Fibroblast of pulmonary artery (primary cell): ENCODE data around the gene GRIPAP1.
A peak's percentile ranks its signal among the peaks of the same experiment; 100 is the strongest.

Experiments used
- DNase-seq: peaks from one replicate; pipeline ENCODE4 v3.0.0-alpha.2; 2010; ENCODE audit warnings: low read depth
- H3K4me3 ChIP-seq: replicated peaks from 2 replicates; pipeline ENCODE4 v1.5.1; 2011; ENCODE audit warnings: low read depth, mild to moderate bottlenecking, control low read depth, low read length, moderate library complexity
- CTCF ChIP-seq: IDR thresholded peaks from 2 replicates; pipeline ENCODE4 v1.5.1; 2011; ENCODE audit warnings: mild to moderate bottlenecking, control low read depth, low read length, inconsistent platforms; ENCODE audit errors: missing control alignments

The GRIPAP1 gene

GRCh38 chrX:48937054-48937907 is 64.8 kb downstream of the GRIPAP1 start:
- TF ChIP-seq CTCF = peak; percentile 14
- DNase-seq = peak; percentile 14
- H3K4me3 ChIP-seq = no peak overlapping the region

GRCh38 chrX:48936429-48937053 is 65.5 kb downstream of the GRIPAP1 start:
- no peak for DNase-seq

GRCh38 chrX:48935301-48935670 is 66.8 kb downstream of the GRIPAP1 start:
- no peak for DNase-seq
- no peak for TF ChIP-seq CTCF
- no peak overlapping the region for H3K4me3 ChIP-seq

More at GRCh38 chrX:48936429-48937053, 65.5 kb downstream of the GRIPAP1 start:
- TF ChIP-seq CTCF = no peak
- no peak overlapping the region for H3K4me3 ChIP-seq

- H3K4me3 ChIP-seq = no peak overlapping the region
- DNase-seq = no peak
- TF ChIP-seq CTCF = no peak
Measured at GRCh38 chrX:48934581-48935300, 67.3 kb downstream of the GRIPAP1 start.

- no peak for TF ChIP-seq CTCF
- DNase-seq = no peak
- no peak overlapping the region for H3K4me3 ChIP-seq
Measured at GRCh38 chrX:48933757-48934156, 68.3 kb downstream of the GRIPAP1 start.

GRCh38 chrX:48927736-48928382 is 74.2 kb downstream of the GRIPAP1 start:
- no peak for DNase-seq
- H3K4me3 ChIP-seq = no peak overlapping the region
- TF ChIP-seq CTCF = no peak
